HUES6 (cell line): Measurements from ENCODE around the gene MBNL1.

Source experiments
- H3K27ac ChIP-seq: 2 replicates; pipeline ENCODE4 v1.7.0; 2013; ENCODE audit warnings: low read depth, mild to moderate bottlenecking, low read length, inconsistent platforms
- H3K27me3 ChIP-seq: 2 replicates; pipeline ENCODE4 v1.6.1; 2013; ENCODE audit warnings: low read length; ENCODE audit not compliant: control insufficient read depth, insufficient read depth
- H3K36me3 ChIP-seq: 2 replicates; pipeline ENCODE4 v1.6.1; 2013; ENCODE audit warnings: low read length; ENCODE audit not compliant: control insufficient read depth, insufficient read depth
- H3K4me1 ChIP-seq: 2 replicates; pipeline ENCODE4 v1.6.1; 2013; ENCODE audit warnings: low read length; ENCODE audit not compliant: control insufficient read depth, insufficient read depth
- H3K4me3 ChIP-seq: 2 replicates; pipeline ENCODE4 v1.5.1; 2013; ENCODE audit warnings: low read depth, low read length
- H3K9ac ChIP-seq: one replicate; pipeline ENCODE4 v1.6.1; 2013; ENCODE audit warnings: mild to moderate bottlenecking, low read length
- H3K9me3 ChIP-seq: 2 replicates; pipeline ENCODE4 v1.6.1; 2013; ENCODE audit warnings: low read depth, low read length; ENCODE audit not compliant: control insufficient read depth, insufficient read depth

The MBNL1 gene

GRCh38 chr3:152321955-152322377, 53.2 kb downstream of the MBNL1 start:
- Histone ChIP-seq H3K4me3 (no peak overlapping the region), H3K27ac (no peak overlapping the region), H3K36me3 (no peaks in the 10 kb centered on the region), H3K27me3 (no peaks in the 10 kb centered on the region), H3K4me1 (no peaks in the 10 kb centered on the region), H3K9me3 (no peaks in the 10 kb centered on the region), H3K9ac (no peak overlapping the region)

DNA sequence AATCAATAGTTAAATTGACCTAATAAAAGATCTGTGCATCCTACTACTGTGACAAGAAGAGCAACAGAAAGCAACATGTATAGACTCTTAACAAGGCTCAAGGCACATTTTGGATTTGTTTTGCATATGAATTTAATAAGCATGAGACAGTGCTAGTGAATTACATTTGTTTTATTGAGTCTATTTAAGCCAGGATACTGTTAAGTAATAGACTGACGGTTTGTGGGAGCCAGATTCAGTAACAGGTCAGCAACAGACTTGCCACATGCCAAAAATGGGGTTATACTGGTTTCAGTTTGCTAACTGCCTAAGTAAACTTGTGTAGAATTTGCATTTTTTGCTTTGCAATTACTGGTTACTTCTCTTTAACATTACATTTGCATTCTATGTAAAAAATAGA, 54.0 kb downstream of the MBNL1 start:
- no peaks in the 10 kb centered on the region for H3K4me1 ChIP-seq
- H3K27ac ChIP-seq, result no peak overlapping the region
- H3K9ac ChIP-seq, result no peak overlapping the region
- H3K27me3 ChIP-seq, result no peaks in the 10 kb centered on the region
- no peaks in the 10 kb centered on the region for H3K9me3 ChIP-seq
- H3K36me3 ChIP-seq, result no peaks in the 10 kb centered on the region
- no peak overlapping the region for H3K4me3 ChIP-seq

- Histone ChIP-seq H3K9me3 (no peaks in the 10 kb centered on the region), H3K27ac (no peak overlapping the region), H3K36me3 (no peaks in the 10 kb centered on the region), H3K4me1 (no peaks in the 10 kb centered on the region), H3K27me3 (no peaks in the 10 kb centered on the region), H3K4me3 (no peak overlapping the region), H3K9ac (no peak overlapping the region)
Measured at GRCh38 chr3:152323834-152324233, 55.1 kb downstream of the MBNL1 start.

GRCh38 chr3:152325136-152325535, 56.4 kb downstream of the MBNL1 start:
- Histone ChIP-seq H3K36me3 (no peaks in the 10 kb centered on the region), H3K9ac (no peak overlapping the region), H3K27ac (no peak overlapping the region)

GRCh38 chr3:152327203-152327602, 58.5 kb downstream of the MBNL1 start:
- no peaks in the 10 kb centered on the region for H3K9me3 ChIP-seq

More at GRCh38 chr3:152325136-152325535, 56.4 kb downstream of the MBNL1 start:
- Histone ChIP-seq H3K27me3 (no peaks in the 10 kb centered on the region), H3K4me3 (no peak overlapping the region), H3K9me3 (no peaks in the 10 kb centered on the region), H3K4me1 (no peaks in the 10 kb centered on the region)

GRCh38 chr3:152328841-152329240, 60.1 kb downstream of the MBNL1 start:
- no peaks in the 10 kb centered on the region for H3K36me3 ChIP-seq
- H3K4me3 ChIP-seq, result no peak overlapping the region
- H3K4me1 ChIP-seq, result no peaks in the 10 kb centered on the region
- no peaks in the 10 kb centered on the region for H3K9me3 ChIP-seq
- no peak overlapping the region for H3K27ac ChIP-seq
- H3K9ac ChIP-seq, result no peak overlapping the region
- no peaks in the 10 kb centered on the region for H3K27me3 ChIP-seq

More at GRCh38 chr3:152327203-152327602, 58.5 kb downstream of the MBNL1 start:
- H3K36me3 ChIP-seq, result no peaks in the 10 kb centered on the region
- no peaks in the 10 kb centered on the region for H3K27me3 ChIP-seq
- H3K27ac ChIP-seq, result no peak overlapping the region
- H3K4me1 ChIP-seq, result no peaks in the 10 kb centered on the region
- H3K4me3 ChIP-seq, result no peak overlapping the region
- no peak overlapping the region for H3K9ac ChIP-seq

DNA sequence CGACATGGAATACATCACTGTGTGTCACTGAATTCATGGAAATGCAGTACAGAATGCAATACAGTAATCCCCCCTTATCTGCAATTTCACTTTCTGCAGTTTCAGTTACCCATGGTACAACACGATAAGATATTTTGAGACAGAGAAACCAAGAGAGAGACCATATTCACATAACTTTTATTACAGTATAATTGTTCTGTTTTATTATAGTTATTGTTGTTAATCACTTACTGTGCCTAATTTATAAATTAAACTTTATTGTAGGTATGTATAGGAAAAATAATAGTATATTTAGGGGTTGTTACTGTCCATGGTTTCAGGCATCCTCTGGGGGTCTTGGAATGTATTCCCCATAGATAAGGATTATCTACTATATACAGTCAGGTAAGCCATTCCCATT, 61.8 kb downstream of the MBNL1 start:
- no peak overlapping the region for H3K9ac ChIP-seq
- no peaks in the 10 kb centered on the region for H3K27me3 ChIP-seq
- no peaks in the 10 kb centered on the region for H3K9me3 ChIP-seq
- no peaks in the 10 kb centered on the region for H3K4me1 ChIP-seq
- H3K36me3 ChIP-seq, result no peaks in the 10 kb centered on the region
- H3K4me3 ChIP-seq, result no peak overlapping the region
- H3K27ac ChIP-seq, result no peak overlapping the region

DNA sequence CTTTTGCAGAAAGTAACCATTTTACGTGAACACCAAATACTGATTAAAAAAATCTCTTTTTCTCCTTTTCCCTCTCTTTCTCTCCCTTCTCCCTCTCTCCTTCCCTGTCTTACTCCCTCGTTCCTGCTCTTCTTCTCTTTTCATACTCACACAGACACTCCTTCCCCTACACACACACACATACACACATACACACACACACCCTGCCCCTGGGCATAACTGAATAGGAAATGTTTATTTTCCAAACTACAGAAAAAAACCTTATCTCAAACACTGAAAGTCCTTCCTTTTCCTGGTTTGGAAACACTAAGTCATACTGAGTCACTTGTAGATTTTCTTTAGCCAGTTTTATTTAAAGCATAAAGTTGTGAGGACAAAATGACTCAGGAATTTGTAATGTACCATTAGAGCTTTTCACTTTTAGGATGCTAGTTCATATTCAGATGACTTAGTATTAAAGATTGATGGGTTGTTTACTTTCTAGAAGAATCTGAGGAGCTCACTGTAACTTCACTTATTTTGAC, 62.4 kb downstream of the MBNL1 start:
- H3K4me3 ChIP-seq, result no peak overlapping the region
- no peaks in the 10 kb centered on the region for H3K9me3 ChIP-seq
- no peaks in the 10 kb centered on the region for H3K36me3 ChIP-seq
- H3K9ac ChIP-seq, result no peak overlapping the region
- H3K27me3 ChIP-seq, result no peaks in the 10 kb centered on the region
- H3K27ac ChIP-seq, result no peak overlapping the region
- H3K4me1 ChIP-seq, result no peaks in the 10 kb centered on the region

GRCh38 chr3:152331998-152332397, 63.3 kb downstream of the MBNL1 start:
- no peaks in the 10 kb centered on the region for H3K4me1 ChIP-seq
- H3K36me3 ChIP-seq, result no peaks in the 10 kb centered on the region
- H3K27ac ChIP-seq, result no peak overlapping the region
- H3K9me3 ChIP-seq, result no peaks in the 10 kb centered on the region
- H3K4me3 ChIP-seq, result no peak overlapping the region
- no peak overlapping the region for H3K9ac ChIP-seq
- H3K27me3 ChIP-seq, result no peaks in the 10 kb centered on the region

GRCh38 chr3:152333928-152334327, 65.2 kb downstream of the MBNL1 start:
- no peak overlapping the region for H3K27ac ChIP-seq

DNA sequence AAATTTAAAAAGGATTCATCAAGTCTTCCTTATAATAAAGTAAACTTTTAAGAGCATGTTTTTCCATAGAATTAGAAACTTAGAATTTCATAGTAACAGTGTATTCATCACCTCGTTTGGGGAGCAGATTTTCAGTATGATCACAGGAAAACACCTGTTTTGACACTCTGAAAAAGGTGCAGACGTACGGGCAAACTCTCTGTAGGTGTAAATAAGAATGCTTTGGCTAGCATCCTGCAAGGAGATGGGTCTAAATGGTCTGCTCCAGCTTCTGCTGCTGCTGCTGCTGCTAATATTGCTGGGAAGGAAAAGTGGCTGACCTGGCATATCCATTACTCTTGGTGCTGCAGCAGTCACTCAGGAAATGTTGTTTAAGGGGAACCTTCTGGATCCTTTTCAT, 66.0 kb downstream of the MBNL1 start:
- Histone ChIP-seq H3K36me3 (no peaks in the 10 kb centered on the region), H3K9me3 (no peaks in the 10 kb centered on the region), H3K27ac (no peak overlapping the region), H3K27me3 (no peaks in the 10 kb centered on the region), H3K4me1 (no peaks in the 10 kb centered on the region), H3K4me3 (no peak overlapping the region), H3K9ac (no peak overlapping the region)

More at GRCh38 chr3:152333928-152334327, 65.2 kb downstream of the MBNL1 start:
- Histone ChIP-seq H3K27me3 (no peaks in the 10 kb centered on the region), H3K36me3 (no peaks in the 10 kb centered on the region), H3K9ac (no peak overlapping the region), H3K4me1 (no peaks in the 10 kb centered on the region), H3K4me3 (no peak overlapping the region), H3K9me3 (no peaks in the 10 kb centered on the region)

DNA sequence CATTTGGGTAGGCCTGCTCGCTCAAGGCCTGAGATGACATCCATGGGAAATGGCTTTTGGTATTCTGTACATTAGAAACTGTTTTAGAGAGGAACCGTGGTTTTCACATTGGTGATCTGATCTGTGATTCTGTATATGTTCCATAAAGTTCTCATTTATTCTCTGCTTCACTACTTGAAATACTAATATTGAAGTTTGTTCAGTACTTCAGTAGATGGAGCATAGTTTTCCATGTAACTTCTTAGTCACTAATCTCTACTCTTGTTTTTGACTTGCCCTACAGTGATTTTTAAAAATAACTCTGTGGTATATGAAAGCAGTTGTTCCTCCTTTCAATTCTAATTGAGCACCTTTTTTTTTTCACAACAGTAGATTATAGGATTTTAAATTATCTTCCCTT, 66.5 kb downstream of the MBNL1 start:
- Histone ChIP-seq H3K4me1 (no peaks in the 10 kb centered on the region), H3K27me3 (no peaks in the 10 kb centered on the region), H3K36me3 (no peaks in the 10 kb centered on the region), H3K27ac (no peak overlapping the region), H3K9ac (no peak overlapping the region), H3K9me3 (no peaks in the 10 kb centered on the region), H3K4me3 (no peak overlapping the region)
